ENCODE results near the gene FAM98A. TPM values are rescaled to one million over a fixed set of nuclear protein-coding genes. Genes with fewer than 3 reads are reported as not detected.

Gene FAM98A
- total and polyA plus RNA-seq, 8 donors, result 28.5 to 51.4 (median 33.8) TPM

GRCh38 chr2:33617989-33618388 lies 18.9 kb upstream of the FAM98A start:
- no peak for ATAC-seq
- H3K27ac ChIP-seq, result no peak overlapping the region
- no peak for TF ChIP-seq CTCF (IDR thresholded peaks at IDR 0.05)
- intact Hi-C loops (cut with DNase I), result no loop called here
- no peaks in the 10 kb centered on the region for H3K4me1 ChIP-seq
- H3K4me3 ChIP-seq, result no peak overlapping the region
- H3K27me3 ChIP-seq, result no peaks in the 10 kb centered on the region
- peaks cover 0 to 43% of the 10 kb centered on the region in 2 donors for H3K9me3 ChIP-seq
- H3K36me3 ChIP-seq, result no peaks in the 10 kb centered on the region
- no peak for DNase-seq

- intact Hi-C loops (cut with DNase I), result no loop called here
- Histone ChIP-seq H3K4me3 (no peak overlapping the region), H3K9me3 (peaks cover 0 to 43% of the 10 kb centered on the region in 2 donors), H3K27me3 (no peaks in the 10 kb centered on the region), H3K27ac (no peak overlapping the region), H3K4me1 (no peaks in the 10 kb centered on the region), H3K36me3 (no peaks in the 10 kb centered on the region)
- DNase-seq (no peak), ATAC-seq (no peak)
- no peak for TF ChIP-seq CTCF (IDR thresholded peaks at IDR 0.05)
Measured at GRCh38 chr2:33617401-33617800, 18.3 kb upstream of the FAM98A start.

- Histone ChIP-seq H3K4me3 (no peak overlapping the region), H3K4me1 (no peaks in the 10 kb centered on the region), H3K9me3 (peaks cover 0 to 43% of the 10 kb centered on the region in 2 donors), H3K36me3 (no peaks in the 10 kb centered on the region), H3K27ac (no peak overlapping the region), H3K27me3 (no peaks in the 10 kb centered on the region)
- ATAC-seq (no peak), DNase-seq (no peak)
- TF ChIP-seq CTCF (IDR thresholded peaks at IDR 0.05), result no peak
- intact Hi-C loops (cut with DNase I), result no loop called here
Measured at GRCh38 chr2:33616873-33617272, 17.8 kb upstream of the FAM98A start.

- Histone ChIP-seq H3K27ac (no peak overlapping the region), H3K36me3 (no peaks in the 10 kb centered on the region), H3K4me1 (no peaks in the 10 kb centered on the region), H3K9me3 (peaks cover 0 to 26% of the 10 kb centered on the region in 2 donors), H3K27me3 (no peaks in the 10 kb centered on the region), H3K4me3 (no peak overlapping the region)
- DNase-seq, result no peak
- TF ChIP-seq CTCF (IDR thresholded peaks at IDR 0.05), result no peak
- ATAC-seq, result no peak
- intact Hi-C loops (cut with DNase I), result no loop called here
Measured at GRCh38 chr2:33614190-33614589, 15.1 kb upstream of the FAM98A start.

GRCh38 chr2:33607905-33608304 lies 8.8 kb upstream of the FAM98A start:
- DNase-seq (no peak), ATAC-seq (no peak)
- H3K27me3 ChIP-seq, result no peaks in the 10 kb centered on the region
- no peak overlapping the region for H3K4me3 ChIP-seq
- TF ChIP-seq CTCF (IDR thresholded peaks at IDR 0.05), result no peak
- H3K27ac ChIP-seq, result no peak overlapping the region
- H3K4me1 ChIP-seq, result no peaks in the 10 kb centered on the region
- intact Hi-C loops (cut with DNase I), result no loop called here
- no peaks in the 10 kb centered on the region for H3K36me3 ChIP-seq
- no peaks in the 10 kb centered on the region for H3K9me3 ChIP-seq
